ENCODE data around the gene ARFGAP1. TPM values are rescaled to one million over a fixed set of nuclear protein-coding genes. Genes with fewer than 3 reads are reported as not detected.

Gene ARFGAP1
- total RNA-seq, 1 donor from 2014 or later = 78.6 TPM

GRCh38 chr20:63227260-63227659 lies 45.4 kb upstream of the ARFGAP1 start:
- H3K4me3 ChIP-seq (ENCODE audit: low read depth, low read length) = no peak overlapping the region
- DNase-seq (ENCODE audit: low read depth) = no peak
- TF ChIP-seq, protein P1, sequence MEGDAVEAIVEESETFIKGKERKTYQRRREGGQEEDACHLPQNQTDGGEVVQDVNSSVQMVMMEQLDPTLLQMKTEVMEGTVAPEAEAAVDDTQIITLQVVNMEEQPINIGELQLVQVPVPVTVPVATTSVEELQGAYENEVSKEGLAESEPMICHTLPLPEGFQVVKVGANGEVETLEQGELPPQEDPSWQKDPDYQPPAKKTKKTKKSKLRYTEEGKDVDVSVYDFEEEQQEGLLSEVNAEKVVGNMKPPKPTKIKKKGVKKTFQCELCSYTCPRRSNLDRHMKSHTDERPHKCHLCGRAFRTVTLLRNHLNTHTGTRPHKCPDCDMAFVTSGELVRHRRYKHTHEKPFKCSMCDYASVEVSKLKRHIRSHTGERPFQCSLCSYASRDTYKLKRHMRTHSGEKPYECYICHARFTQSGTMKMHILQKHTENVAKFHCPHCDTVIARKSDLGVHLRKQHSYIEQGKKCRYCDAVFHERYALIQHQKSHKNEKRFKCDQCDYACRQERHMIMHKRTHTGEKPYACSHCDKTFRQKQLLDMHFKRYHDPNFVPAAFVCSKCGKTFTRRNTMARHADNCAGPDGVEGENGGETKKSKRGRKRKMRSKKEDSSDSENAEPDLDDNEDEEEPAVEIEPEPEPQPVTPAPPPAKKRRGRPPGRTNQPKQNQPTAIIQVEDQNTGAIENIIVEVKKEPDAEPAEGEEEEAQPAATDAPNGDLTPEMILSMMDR (conservative IDR thresholded peaks at IDR 0.05; ENCODE audit: low read depth, low read length) = no peak

DNA sequence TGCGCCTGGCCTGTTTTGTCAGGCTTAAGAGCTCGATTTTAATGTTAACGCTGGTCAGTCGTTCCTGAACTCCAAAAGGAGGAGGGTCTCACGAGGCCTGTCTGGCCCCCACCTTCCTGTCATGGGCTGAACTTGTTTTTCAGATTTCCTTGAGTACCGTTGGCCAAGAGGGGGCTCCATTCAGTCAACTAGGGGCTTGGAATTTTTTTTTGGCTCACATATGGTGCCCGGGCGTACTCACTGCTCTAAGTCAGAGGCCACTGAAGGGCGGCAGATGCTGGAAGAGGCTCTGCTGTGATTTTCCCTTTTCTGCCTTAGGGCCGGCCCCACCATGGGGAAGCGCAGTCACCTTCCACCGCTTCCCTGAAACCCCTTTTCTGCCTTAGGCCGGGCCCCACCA lies 43.8 kb upstream of the ARFGAP1 start:
- DNase-seq (ENCODE audit: low read depth) = no peak
- no peak overlapping the region for H3K4me3 ChIP-seq (ENCODE audit: low read depth, low read length)
- TF ChIP-seq, protein P1 (conservative IDR thresholded peaks at IDR 0.05; ENCODE audit: low read depth, low read length) = no peak

GRCh38 chr20:63230800-63231268 lies 41.8 kb upstream of the ARFGAP1 start:
- TF ChIP-seq, protein P1 (conservative IDR thresholded peaks at IDR 0.05; ENCODE audit: low read depth, low read length) = peak; percentile 66
- DNase-seq (ENCODE audit: low read depth) = no peak
- no peak overlapping the region for H3K4me3 ChIP-seq (ENCODE audit: low read depth, low read length)

- peak; percentile 91 for DNase-seq (ENCODE audit: low read depth)
- H3K4me3 ChIP-seq (ENCODE audit: low read depth, low read length) = no peak overlapping the region
- TF ChIP-seq, protein P1 (conservative IDR thresholded peaks at IDR 0.05; ENCODE audit: low read depth, low read length) = no peak
Observed at GRCh38 chr20:63232235-63233060, 40.2 kb upstream of the ARFGAP1 start.

GRCh38 chr20:63233061-63233344 lies 39.6 kb upstream of the ARFGAP1 start:
- DNase-seq (ENCODE audit: low read depth) = no peak
- H3K4me3 ChIP-seq (ENCODE audit: low read depth, low read length) = no peak overlapping the region
- TF ChIP-seq, protein P1 (conservative IDR thresholded peaks at IDR 0.05; ENCODE audit: low read depth, low read length) = no peak

GRCh38 chr20:63233924-63234323 lies 38.7 kb upstream of the ARFGAP1 start:
- no peak overlapping the region for H3K4me3 ChIP-seq (ENCODE audit: low read depth, low read length)
- TF ChIP-seq, protein P1 (conservative IDR thresholded peaks at IDR 0.05; ENCODE audit: low read depth, low read length) = no peak
- DNase-seq (ENCODE audit: low read depth) = no peak
